GM20000 (cell line): Measurements from ENCODE around the gene SLC5A6.

Experiments
- DNase-seq: peaks from one replicate; pipeline ENCODE4 v3.0.0; 2012; ENCODE audit warnings: low spot score
- CTCF ChIP-seq: IDR thresholded peaks from 2 replicates; pipeline ENCODE4 v1.5.1; 2012; ENCODE audit warnings: mild to moderate bottlenecking, control low read depth; ENCODE audit errors: extremely low read depth, missing control alignments

SLC5A6 gene

GRCh38 chr2:27220091-27220490 lies 8.0 kb upstream of the SLC5A6 start:
- no peak for TF ChIP-seq CTCF
- DNase-seq: no peak

GRCh38 chr2:27219091-27219490 lies 7.0 kb upstream of the SLC5A6 start:
- no peak for TF ChIP-seq CTCF
- no peak for DNase-seq

- no peak for DNase-seq
- TF ChIP-seq CTCF: no peak
Measured at GRCh38 chr2:27218614-27219013, 6.5 kb upstream of the SLC5A6 start.

- peak; percentile 93 for DNase-seq
Measured at GRCh38 chr2:27217173-27218121, 5.4 kb upstream of the SLC5A6 start, which contains the start of gene CAD. Gene CAD (plus strand): TSS chr2:27217369. CDS start chr2:27217552, 183 bp downstream.

GRCh38 chr2:27216416-27217137 lies 4.5 kb upstream of the SLC5A6 start:
- TF ChIP-seq CTCF: no peak
- DNase-seq: no peak

More at GRCh38 chr2:27217173-27218121, 5.4 kb upstream of the SLC5A6 start, which contains the start of gene CAD:
- TF ChIP-seq CTCF: peak; percentile 10

- no peak for TF ChIP-seq CTCF
- DNase-seq: no peak
Measured at GRCh38 chr2:27214941-27215340, 2.9 kb upstream of the SLC5A6 start.
